HEK293 (cell line): Measurements from ENCODE around the gene CCDC73.

ENCODE experiments used
- BCL11B ChIP-seq: fragments of 450-650 bp; formaldehyde crosslinking; IDR thresholded peaks from 2 replicates; pipeline ENCODE4 v1.5.1; 2016; ENCODE audit warnings: low read depth, missing biosample characterization, missing genetic modification characterization
- CTCF ChIP-seq: fragments of 450-650 bp; formaldehyde crosslinking; IDR thresholded peaks from 2 replicates; pipeline ENCODE4 v1.5.1; 2016; ENCODE audit warnings: missing biosample characterization, missing genetic modification characterization
- INSM2 ChIP-seq: fragments of 450-650 bp; formaldehyde crosslinking; IDR thresholded peaks from 2 replicates; pipeline ENCODE4 v1.5.1; 2016; ENCODE audit warnings: missing biosample characterization, missing genetic modification characterization
- MEIS1 ChIP-seq: sonication (generic); formaldehyde crosslinking; IDR thresholded peaks from 2 replicates; pipeline ENCODE4 v1.8.1; 2022; ENCODE audit warnings: missing genetic modification reagents, mild to moderate bottlenecking, borderline replicate concordance
- ZNF146 ChIP-seq: fragments of 450-650 bp; formaldehyde crosslinking; IDR thresholded peaks from 2 replicates; pipeline ENCODE4 v1.5.1; 2016; ENCODE audit warnings: missing biosample characterization, missing genetic modification characterization
- ZNF24 ChIP-seq: fragments of 450-650 bp; formaldehyde crosslinking; IDR thresholded peaks from 2 replicates; pipeline ENCODE4 v1.5.1; 2016; ENCODE audit warnings: missing biosample characterization, missing genetic modification characterization
- ZNF558 ChIP-seq: fragments of 450-650 bp; formaldehyde crosslinking; IDR thresholded peaks from 2 replicates; pipeline ENCODE4 v1.5.1; 2016; ENCODE audit warnings: missing biosample characterization, missing genetic modification characterization
- ZNF585B ChIP-seq: fragments of 450-650 bp; formaldehyde crosslinking; IDR thresholded peaks from 2 replicates; pipeline ENCODE4 v1.5.1; 2016; ENCODE audit warnings: missing biosample characterization, missing genetic modification characterization
- ZNF645 ChIP-seq: fragments of 450-650 bp; formaldehyde crosslinking; IDR thresholded peaks from 2 replicates; pipeline ENCODE4; 2016; ENCODE audit warnings: missing biosample characterization, missing genetic modification characterization
- ZNF777 ChIP-seq: fragments of 450-650 bp; formaldehyde crosslinking; IDR thresholded peaks from 2 replicates; pipeline ENCODE4 v1.5.1; 2017; ENCODE audit warnings: missing biosample characterization, missing genetic modification characterization, borderline replicate concordance

- no peak for TF ChIP-seq ZNF585B (tag by site-specific recombination)
- no peak for TF ChIP-seq ZNF777
- TF ChIP-seq BCL11B: no peak
- no peak for TF ChIP-seq INSM2 (tag by site-specific recombination)
- TF ChIP-seq ZNF558 (tag by site-specific recombination): no peak
- no peak for TF ChIP-seq ZNF24 (tag by site-specific recombination)
- TF ChIP-seq CTCF: no peak
- TF ChIP-seq ZNF645 (tag by site-specific recombination): no peak
- no peak for TF ChIP-seq MEIS1 (CRISPR knock-in tag)
- TF ChIP-seq ZNF146: no peak
These were observed 180.8 kb downstream of the CCDC73 start for GRCh38 chr11:32613500-32614151.
